Stromal cell of bone marrow (primary cell): ENCODE measurements around the gene METTL2B.
"Not testable (repeated sequence)": the region's sequence is repeated elsewhere in the genome, so short reads cannot be mapped to it uniquely, and the experiment has no call there.

Experiments used
- DNase-seq: peaks from one replicate; pipeline ENCODE4 v3.0.0-alpha.2; 2012; ENCODE audit warnings: low read depth

METTL2B gene

DNA sequence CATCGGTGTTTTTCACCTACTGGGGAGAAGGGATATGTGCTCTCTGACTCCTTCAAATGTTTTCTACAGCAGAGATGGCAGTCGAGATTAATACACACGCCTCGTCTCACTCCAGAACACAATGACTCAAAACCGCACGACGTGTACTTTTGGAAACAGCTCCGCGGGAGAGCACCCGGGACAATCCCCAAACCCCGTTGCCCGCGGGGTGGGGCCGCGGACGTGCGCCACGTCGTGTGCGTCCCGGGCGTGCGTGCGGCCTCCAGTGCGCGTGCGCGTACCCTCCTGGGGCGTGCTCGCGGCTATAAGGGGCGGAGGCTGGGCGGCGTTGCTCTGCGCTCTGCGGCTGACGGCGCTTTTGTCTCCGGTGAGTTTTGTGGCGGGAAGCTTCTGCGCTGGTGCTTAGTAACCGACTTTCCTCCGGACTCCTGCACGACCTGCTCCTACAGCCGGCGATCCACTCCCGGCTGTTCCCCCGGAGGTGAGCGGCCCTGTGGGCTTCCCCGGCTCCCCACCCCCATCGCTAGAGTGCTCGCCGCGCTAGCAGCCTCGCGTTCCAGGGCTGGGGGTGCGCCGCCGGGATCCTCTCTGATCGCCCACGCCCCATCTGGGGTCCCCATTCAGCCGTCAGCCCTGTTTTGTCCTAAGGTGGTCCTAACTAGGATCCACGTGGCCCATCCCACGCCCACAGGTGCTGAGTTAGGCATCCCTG is 20.8 kb upstream of the METTL2B start, which contains the start of gene HILPDA:
TSS of gene HILPDA (plus strand) at position 336 of the 712 bp plus-strand sequence. CDS start 1,391 bp downstream, outside the sequence.
- DNase-seq: peak; percentile 95

DNA sequence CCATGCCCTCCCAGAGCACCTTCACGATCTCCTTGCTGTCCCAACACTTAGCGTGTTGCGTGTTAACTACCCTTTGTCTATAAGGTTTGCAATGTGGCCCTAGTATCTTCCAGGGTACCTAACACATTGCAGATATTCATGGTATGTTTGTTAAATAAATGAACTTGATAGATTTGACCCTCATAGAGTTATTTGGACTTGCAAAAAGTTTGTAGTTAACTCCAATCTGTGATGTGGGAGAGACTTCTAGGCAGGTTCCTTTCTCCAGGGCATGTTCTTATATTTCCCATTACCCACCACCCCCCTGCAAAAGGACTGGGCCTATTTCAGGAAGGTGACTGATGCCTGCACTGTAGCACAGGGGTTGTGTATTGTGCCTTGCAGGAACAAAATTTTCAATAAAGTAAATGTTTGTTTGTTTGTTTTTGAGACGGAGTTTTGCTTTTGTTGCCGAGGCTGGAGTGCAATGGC is 20.3 kb upstream of the METTL2B start:
- no peak for DNase-seq

DNA sequence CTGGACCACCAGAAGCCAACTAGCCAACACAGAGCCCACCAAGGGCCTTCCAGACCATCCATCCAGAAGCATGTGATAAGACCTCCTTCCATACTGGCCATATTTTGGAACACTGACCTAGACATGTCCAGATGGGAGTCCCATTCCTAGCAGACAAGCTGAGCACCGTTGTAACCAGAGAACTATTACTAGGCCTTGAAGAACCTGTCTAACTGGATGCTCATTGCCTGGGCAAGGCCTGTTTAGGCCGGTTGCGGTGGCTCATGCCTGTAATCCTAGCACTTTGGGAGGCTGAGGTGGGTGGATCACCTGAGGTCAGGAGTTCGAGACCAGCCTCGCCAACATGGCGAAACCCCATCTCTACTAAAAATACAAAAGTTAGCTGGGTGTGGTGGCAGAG is 19.2 kb upstream of the METTL2B start:
- not testable (repeated sequence) for DNase-seq

DNA sequence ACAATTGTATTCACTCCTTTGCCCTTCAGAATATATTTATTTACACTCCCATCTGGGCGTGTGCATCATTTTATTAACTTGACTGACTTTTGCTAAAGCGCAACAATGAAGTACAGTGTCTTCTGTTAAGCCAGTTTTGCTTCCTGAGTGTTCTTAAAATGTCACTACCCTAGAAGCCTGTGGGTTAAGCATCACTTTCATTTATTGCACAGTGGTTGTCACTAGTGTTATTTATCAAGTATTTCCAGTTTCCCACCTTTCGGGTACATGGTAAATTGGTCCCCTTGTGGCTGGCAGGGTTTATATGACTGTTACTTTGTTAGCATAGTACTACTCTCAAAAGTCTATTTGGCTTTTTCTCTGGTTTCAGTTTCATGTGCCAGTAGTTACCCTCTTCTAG is 17.6 kb upstream of the METTL2B start:
- DNase-seq: no peak

DNA sequence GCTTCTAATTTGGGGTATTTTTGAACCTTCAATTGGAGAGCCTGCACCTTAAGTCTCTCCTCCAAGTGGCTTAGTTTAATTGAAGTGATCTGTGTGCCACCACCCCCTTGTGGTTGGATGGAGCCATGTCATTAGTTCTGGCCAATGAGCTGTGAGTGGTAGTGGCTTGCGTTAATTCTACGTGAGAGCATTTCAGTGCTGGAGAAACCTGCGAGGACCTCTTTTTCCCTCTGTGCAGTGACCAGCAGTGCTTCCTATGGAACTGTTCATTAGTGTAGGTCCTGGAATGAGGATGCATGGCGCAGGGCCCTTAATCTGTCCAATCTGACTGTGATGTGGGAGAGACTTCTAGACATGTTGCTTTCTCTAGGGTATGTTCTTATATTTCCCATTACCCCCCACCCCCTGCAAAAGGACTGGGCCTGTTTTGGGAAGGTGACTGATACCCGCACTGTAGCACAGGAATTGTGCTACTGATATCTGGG is 17.1 kb upstream of the METTL2B start:
- DNase-seq: peak; percentile 47

DNA sequence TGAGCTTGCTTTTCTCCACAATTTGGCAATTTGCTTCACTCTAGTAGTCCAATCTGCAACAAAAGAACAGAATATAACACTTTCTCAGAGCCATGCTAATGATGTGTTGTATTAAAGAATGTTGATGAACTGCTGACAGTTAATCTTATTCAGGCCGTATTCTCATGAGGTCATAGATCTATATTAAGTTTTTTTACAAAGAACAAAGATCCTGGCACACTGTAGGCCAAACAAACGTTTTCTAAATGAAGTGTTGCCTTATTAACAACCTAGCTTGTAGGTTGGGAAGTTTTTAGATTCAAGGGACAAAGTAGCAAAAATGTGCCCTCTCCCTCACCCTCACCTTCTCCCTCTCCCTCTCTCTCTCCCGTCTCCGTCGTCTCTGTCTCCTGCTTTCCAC is 14.1 kb upstream of the METTL2B start:
- DNase-seq: no peak

DNA sequence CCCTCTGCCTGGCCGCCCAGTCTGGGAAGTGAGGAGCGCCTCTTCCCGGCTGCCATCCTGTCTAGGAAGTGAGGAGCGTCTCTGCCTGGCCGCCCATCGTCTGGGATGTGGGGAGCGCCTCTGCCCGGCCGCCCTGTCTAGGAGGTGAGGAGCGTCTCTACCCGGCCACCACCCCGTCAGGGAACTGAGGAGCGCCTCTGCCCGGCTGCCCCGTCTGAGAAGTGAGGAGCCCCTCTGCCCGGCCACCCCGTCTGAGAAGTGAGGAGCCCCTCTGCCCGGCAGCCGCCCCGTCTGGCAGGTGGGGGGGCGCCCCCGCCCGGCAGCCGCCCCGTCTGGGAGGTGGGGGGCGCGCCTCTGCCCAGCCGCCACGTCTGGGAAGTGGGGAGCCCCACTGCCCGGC is 13.2 kb upstream of the METTL2B start:
- DNase-seq: not testable (repeated sequence)

DNA sequence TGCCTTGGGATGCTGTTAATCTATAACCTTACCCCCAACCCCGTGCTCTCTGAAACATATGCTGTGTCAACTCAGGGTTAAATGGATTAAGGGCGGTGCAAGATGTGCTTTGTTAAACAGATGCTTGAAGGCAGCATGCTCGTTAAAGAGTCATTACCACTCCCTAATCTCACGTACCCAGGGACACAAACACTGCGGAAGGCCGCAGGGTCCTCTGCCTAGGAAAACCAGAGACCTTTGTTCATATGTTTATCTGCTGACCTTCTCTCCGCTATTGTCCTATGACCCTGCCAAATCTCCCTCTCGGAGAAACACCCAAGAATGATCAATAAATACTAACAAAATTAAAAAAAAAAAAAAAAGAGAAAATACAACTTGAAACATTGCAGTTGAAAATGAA is 12.6 kb upstream of the METTL2B start:
- not testable (repeated sequence) for DNase-seq

DNA sequence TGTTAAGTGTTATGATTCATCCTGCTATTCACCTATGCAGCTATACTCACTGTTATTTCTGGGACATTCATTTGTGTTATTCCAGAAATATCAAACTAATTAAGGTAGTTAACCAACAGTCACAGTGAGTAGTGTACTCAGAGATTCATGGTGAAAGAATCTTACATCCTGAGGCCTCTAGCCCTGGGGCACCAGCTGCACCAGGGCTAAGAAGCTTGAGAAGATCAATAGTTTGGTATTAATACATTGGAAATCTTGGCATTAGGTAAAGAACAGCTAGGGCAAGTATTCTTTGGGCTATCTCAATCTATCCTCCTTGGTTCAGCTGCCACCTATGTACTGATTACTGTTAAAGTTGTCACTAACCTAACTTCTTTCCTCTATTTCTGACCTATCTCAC is 9.7 kb upstream of the METTL2B start:
- not testable (repeated sequence) for DNase-seq

DNA sequence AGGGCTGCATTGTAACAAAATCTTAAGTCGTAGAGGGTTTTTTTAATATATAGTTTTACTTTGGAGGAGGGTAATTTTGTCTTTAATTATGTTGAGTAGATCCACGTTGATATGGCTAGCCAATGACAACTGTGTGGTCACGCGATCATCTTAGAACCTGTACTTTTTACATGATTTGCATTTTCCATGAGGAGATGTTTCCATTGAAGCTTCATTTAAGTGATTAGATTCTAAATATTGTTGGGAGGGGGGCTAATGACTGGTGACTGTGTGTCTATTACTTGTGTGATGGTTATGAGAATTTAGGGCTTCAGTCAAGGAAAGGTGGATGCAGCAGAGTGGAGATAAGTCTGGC is 765 bp downstream of the METTL2B start:
- not testable (repeated sequence) for DNase-seq

DNA sequence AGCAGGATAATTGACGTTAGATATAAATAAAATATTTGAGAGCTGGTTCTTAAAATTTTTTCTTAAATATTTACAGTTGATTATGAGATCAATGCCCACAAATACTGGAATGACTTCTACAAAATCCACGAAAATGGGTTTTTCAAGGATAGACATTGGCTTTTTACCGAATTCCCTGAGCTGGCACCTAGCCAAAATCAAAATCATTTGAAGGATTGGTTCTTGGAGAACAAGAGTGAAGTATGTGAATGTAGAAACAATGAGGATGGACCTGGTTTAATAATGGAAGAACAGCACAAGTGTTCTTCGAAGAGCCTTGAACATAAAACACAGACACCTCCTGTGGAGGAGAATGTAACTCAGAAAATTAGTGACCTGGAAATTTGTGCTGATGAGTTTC is 2.5 kb downstream of the METTL2B start:
- DNase-seq: not testable (repeated sequence)

DNA sequence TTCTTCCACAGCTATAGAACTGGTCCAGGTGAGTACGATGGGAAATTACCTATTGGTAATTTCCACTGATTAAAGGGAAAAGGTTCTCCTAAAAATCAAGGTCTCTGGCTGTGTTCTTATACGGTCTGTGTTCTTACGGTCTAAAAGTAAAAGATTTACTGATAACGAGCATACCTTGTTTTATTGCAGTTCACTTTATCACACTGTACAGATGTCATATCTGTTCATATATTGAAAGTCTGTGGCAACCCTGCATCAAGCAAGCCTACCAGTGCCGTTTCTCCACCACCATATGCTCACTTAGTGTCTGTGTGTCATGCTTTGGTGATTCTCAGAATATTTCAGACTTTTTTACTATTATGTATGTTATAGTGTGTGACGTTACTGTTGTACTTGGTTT is 11.6 kb downstream of the METTL2B start:
- not testable (repeated sequence) for DNase-seq

DNA sequence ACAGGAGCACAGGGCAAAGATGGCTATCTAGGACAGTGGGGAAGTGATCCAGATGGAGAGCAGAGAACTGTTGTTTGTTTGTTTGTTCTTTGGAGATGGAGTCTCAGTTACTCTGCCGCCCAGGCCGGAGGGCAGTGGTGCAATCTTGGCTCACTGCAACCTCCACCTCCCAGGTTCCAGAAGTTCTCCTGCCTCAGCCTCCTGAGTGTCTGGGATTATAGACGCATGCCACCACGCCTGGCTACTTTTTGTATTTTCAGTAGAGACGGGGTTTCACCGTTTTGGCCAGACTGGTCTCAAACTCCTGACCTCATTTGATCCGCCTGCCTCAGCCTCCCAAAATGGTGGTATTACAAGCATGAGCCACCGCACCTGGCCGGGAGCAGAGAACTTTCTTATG is 20.9 kb downstream of the METTL2B start:
- no peak for DNase-seq

DNA sequence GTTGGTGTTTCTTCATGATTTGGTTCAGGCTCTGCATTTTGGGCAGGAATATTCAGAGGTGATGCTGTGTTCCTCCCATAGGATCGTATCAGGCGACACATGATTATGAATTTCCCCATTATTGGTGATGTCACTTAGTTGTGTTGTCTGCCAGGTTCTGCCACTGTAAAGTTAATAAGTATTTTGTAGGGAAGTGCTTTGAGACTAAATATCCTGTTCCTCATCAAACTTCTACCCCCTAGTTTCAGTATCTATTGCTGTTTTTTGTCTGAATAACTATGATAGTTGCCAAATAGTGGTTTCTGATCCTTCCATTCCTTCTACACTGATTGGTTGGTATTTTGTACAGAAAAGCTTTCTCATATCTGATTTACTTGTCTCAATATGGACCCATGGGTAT is 28.9 kb downstream of the METTL2B start:
- not testable (repeated sequence) for DNase-seq

DNA sequence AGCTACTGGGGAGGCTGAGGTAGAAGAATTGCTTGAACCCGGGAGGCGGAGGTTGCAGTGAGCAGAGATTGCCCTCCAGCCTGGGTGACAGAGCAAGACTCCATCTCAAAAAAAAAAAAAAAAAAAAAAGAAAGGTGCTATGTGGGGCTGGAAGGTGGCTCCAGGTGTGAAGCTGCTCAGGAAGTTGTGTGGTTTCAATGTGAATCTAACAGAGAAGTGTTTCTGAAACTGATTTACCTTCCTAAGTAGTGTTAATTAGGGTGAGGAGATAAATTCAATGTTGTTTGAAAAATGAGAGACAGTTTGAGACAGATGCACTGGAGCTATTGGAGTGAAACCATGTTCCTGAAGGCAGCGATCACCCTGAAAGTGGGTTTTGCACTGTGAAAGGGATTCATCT is 30.3 kb downstream of the METTL2B start:
- not testable (repeated sequence) for DNase-seq

DNA sequence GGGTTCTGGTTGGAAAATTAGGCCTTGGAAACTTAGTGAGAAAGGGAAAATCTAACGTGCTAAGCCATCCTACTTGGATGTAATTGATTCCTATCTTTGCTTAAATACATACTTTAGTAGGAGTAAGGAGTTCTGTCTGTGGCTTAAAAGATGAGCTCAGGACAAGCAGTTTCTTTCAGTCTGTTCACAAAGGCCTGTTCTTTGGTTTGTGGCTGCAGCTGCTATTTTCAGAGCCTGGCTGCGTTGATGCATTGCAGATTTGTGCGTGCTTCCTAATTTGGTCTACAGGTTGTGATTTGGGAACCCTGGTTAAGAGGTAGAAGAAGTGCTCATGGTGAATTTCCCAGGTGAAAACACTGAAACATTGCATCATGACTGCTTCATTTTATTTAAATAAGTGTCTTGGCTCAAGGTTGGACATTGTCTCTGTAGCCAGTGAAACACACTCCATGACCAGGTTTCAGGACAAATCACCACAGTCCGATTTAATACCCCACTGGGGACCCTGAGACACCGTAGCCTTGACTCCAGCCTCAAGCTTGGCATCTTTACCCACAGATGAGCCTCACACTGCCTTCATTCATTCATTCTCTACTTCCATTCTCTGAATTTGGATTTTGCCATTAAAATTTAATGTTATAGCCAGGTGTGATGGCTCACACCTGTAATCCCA is 30.9 kb downstream of the METTL2B start:
- DNase-seq: not testable (repeated sequence)

DNA sequence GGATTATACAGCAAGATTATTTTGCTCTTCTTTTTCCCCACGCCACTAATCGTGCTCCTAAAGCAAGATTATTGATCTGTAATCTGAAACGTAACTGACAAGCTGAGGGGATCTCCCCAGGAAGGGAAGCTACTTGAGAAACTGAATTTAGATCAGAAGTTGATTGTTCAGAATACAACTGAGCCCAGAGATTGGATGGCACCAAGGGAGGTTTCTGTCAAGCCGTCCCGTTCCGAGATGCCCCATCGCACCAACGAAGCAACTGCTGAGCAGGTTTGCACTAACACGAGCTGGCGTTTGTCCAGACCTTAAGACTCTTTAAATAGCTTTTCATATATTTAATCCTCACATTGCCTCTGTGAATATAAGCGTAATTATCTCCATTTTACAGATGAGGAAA is 35.1 kb downstream of the METTL2B start:
- not testable (repeated sequence) for DNase-seq

DNA sequence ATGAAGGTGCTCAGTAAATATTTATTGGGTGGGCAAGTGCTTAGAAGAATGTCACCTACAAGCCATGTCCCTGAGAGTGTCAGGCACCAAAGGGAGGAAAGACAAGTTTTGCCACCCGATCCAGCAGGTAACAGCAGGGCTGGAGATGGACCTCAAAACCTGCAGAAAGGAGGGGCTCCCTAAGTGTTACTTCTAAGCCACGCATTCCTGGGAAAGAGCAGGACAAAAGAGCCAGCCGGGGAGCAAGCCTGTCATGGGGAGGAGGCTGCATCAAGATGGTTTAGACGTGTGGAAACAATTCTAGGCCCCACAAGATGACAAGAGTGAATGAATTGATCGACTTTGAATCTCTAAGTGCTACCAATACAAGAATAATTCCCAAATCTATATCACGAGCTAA is 38.7 kb downstream of the METTL2B start:
- DNase-seq: not testable (repeated sequence)

DNA sequence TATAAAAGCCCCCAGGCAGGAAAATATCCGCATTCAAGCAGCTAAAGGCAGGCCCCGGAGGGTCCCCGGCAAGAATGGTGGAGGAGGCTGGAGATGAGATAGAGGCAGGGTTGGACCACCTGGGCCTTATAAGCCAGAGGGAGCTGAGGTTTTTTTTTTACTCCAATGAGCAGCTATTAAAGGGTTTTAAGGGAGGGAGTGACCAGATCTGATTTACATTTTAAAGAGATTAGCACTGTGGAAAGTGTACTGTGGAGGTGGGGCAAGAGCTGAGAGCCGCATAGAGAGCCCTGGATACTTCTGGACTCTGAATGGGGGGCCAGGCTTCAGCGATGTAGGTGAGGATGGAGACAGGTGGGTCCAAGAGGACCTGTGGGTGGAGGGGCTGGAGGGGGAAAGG is 40.5 kb downstream of the METTL2B start:
- not testable (repeated sequence) for DNase-seq

DNA sequence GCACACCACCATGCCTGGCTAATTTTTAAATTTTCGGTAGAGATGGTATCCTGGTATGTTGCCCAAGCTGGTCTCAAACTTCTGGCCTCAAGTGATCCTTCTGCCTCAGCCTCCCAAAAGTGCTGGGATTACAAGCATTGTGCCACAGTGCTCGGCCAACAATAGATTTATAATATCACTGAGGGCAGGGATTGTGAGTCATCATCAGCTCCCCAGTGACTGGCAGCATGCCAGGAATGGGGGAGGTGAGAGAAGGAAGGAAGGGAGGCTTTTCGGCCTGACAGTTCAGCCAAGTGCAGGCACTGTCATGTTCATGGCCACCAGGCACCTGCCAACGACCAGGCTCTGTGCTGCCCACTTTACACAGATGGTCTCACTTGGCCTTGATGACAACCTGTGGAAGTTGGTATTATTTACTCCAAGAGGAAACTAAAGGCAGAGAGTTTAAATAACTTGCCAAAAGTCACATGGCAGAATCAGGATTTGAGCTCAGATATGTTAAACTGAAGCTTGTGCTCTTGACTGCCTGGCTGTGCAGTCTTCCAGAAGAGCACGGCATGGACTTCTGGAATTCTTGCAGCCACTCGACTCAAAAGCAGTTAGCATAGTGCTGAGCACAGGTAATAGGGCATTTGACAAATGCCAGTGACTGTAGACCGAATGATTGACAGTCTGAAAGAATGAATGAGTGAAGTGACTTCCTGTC is 46.8 kb downstream of the METTL2B start:
- DNase-seq: peak; percentile 54

DNA sequence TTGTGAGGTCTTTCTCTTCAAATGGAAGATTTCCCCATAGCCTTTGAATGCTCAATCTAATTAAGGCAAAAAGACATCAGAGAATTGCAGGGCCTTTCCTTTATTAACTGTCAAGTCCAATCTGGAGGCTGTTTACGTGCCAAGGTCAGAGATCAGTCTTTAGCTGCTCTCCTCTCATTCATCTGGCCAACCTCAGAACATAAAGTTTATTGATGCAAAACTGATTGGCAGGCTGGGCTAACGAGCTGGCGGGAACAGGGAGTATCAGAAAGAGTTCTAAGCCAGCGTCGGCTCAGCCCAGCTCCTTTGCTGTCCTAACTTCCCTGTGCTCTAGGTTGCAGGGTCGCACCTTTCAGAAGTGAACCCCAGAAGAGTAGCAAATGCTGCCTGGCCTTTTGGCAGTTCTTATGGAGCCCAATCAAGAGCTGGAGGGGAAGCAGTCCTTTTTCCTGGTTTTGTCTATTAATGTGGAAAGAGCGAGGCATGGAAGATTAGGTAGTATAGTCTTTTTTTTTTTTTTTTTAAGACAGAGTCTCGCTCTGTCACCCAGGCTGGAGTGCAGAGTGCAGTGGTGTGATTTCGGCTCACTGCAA is 47.5 kb downstream of the METTL2B start:
- not testable (repeated sequence) for DNase-seq

DNA sequence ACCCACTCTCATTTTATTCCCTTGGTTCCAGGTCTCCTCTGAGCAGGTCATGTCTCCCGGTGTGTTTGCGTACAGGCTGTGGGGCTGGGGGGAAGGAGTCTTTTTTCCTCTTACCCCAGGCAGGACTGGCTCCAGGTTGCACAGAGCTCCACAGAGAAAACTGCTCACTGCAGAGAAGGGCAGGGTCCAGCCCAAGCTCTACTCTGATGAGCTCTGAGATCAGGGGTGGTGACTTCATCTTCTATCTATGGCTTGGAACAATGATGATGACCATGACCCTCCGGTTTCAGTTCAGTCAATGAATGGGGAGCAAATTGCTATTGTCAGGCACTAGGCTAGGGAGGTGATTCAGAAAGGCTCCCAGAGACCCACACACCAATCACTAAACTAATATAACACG is 49.0 kb downstream of the METTL2B start:
- DNase-seq: not testable (repeated sequence)
